Ishikawa (cell line): ENCODE data around the gene A3GALT2.

ENCODE experiments used
- CEBPB ChIP-seq: IDR thresholded peaks from 2 replicates; pipeline ENCODE4 v1.6.1; 2012
- CREB1 ChIP-seq: IDR thresholded peaks from 2 replicates; pipeline ENCODE4 v1.6.1; 2012; ENCODE audit warnings: low read depth
- EGR1 ChIP-seq: IDR thresholded peaks from 2 replicates; pipeline ENCODE4 v1.6.1; 2012
- EP300 ChIP-seq: IDR thresholded peaks from 2 replicates; pipeline ENCODE4 v1.6.1; 2012; ENCODE audit warnings: borderline replicate concordance
- FOXM1 ChIP-seq: IDR thresholded peaks from 2 replicates; pipeline ENCODE4 v1.6.1; 2012; ENCODE audit warnings: low read depth, borderline replicate concordance
- MAX ChIP-seq: IDR thresholded peaks from 2 replicates; pipeline ENCODE4 v1.6.1; 2012
- NFIC ChIP-seq: IDR thresholded peaks from 2 replicates; pipeline ENCODE4 v1.6.1; 2012
- RAD21 ChIP-seq: IDR thresholded peaks from 2 replicates; pipeline ENCODE4 v1.6.1; 2012; ENCODE audit warnings: low read depth
- REST ChIP-seq: IDR thresholded peaks from 2 replicates; pipeline ENCODE4 v1.6.1; 2012; ENCODE audit warnings: low read depth, mild to moderate bottlenecking
- TAF1 ChIP-seq: IDR thresholded peaks from 2 replicates; pipeline ENCODE4 v1.6.1; 2012; ENCODE audit warnings: low read depth, mild to moderate bottlenecking
- TCF12 ChIP-seq: IDR thresholded peaks from 2 replicates; pipeline ENCODE4 v1.6.1; 2012; ENCODE audit warnings: low read depth
- YY1 ChIP-seq: IDR thresholded peaks from 2 replicates; pipeline ENCODE4 v1.6.1; 2012; ENCODE audit warnings: low read depth
- ZBTB7A ChIP-seq: IDR thresholded peaks from 2 replicates; pipeline ENCODE4 v1.6.1; 2012; ENCODE audit warnings: low read depth
- TF ChIP-seq, protein P1 (sequence below): IDR thresholded peaks from 2 replicates; pipeline ENCODE4 v1.6.1; 2012

- TF ChIP-seq TCF12 (no peak), REST (no peak), CREB1 (no peak), FOXM1 (no peak), EP300 (no peak), RAD21 (no peak), TAF1 (no peak), CEBPB (no peak), EGR1 (no peak), MAX (no peak), ZBTB7A (no peak), YY1 (no peak), NFIC (no peak)
- TF ChIP-seq, protein P1, sequence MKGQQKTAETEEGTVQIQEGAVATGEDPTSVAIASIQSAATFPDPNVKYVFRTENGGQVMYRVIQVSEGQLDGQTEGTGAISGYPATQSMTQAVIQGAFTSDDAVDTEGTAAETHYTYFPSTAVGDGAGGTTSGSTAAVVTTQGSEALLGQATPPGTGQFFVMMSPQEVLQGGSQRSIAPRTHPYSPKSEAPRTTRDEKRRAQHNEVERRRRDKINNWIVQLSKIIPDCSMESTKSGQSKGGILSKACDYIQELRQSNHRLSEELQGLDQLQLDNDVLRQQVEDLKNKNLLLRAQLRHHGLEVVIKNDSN = no peak
These were observed 42.1 kb upstream of the A3GALT2 start for GRCh38 chr1:33363021-33363420.
